ENCODE measurements around the gene CNTN1.

Gene CNTN1

DNA sequence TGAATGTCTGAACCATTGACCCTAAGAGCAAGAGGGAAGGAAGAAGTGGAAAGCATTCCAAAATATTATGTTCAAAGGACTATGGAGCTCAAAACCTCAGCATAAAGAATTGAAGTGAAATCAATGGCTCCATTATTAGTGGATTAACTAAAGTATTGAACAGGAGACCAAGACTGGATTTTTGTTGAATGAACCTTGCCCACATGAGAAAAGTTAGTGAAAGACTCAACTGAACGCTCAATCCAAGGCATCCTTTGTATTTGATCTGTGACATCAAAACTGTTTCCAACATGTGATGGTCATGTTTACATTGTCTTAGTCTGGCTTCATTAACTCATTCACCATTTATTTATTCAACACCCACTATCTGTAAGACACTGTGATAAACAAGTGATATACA is 161.0 kb downstream of the CNTN1 start:
- TF ChIP-seq, protein P1, sequence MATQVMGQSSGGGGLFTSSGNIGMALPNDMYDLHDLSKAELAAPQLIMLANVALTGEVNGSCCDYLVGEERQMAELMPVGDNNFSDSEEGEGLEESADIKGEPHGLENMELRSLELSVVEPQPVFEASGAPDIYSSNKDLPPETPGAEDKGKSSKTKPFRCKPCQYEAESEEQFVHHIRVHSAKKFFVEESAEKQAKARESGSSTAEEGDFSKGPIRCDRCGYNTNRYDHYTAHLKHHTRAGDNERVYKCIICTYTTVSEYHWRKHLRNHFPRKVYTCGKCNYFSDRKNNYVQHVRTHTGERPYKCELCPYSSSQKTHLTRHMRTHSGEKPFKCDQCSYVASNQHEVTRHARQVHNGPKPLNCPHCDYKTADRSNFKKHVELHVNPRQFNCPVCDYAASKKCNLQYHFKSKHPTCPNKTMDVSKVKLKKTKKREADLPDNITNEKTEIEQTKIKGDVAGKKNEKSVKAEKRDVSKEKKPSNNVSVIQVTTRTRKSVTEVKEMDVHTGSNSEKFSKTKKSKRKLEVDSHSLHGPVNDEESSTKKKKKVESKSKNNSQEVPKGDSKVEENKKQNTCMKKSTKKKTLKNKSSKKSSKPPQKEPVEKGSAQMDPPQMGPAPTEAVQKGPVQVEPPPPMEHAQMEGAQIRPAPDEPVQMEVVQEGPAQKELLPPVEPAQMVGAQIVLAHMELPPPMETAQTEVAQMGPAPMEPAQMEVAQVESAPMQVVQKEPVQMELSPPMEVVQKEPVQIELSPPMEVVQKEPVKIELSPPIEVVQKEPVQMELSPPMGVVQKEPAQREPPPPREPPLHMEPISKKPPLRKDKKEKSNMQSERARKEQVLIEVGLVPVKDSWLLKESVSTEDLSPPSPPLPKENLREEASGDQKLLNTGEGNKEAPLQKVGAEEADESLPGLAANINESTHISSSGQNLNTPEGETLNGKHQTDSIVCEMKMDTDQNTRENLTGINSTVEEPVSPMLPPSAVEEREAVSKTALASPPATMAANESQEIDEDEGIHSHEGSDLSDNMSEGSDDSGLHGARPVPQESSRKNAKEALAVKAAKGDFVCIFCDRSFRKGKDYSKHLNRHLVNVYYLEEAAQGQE (IDR thresholded peaks at IDR 0.05; ENCODE audit: insufficient read depth in 1 of 2, low read depth in 2 of 2, low read length in 2 of 2), result no peak
- TF ChIP-seq TAF1 (IDR thresholded peaks at IDR 0.05; ENCODE audit: borderline replicate concordance, insufficient read depth, low read length) (no peak), SIN3A (IDR thresholded peaks at IDR 0.05; ENCODE audit: borderline replicate concordance, insufficient read depth, low read length) (no peak), POLR2AphosphoS5 (IDR thresholded peaks at IDR 0.05; ENCODE audit: low read depth, low read length) (no peak), FOXP2 (optimal IDR thresholded peaks at IDR 0.05; ENCODE audit: borderline replicate concordance, extremely low read depth, extremely low read length, insufficient read depth) (no peak)

DNA sequence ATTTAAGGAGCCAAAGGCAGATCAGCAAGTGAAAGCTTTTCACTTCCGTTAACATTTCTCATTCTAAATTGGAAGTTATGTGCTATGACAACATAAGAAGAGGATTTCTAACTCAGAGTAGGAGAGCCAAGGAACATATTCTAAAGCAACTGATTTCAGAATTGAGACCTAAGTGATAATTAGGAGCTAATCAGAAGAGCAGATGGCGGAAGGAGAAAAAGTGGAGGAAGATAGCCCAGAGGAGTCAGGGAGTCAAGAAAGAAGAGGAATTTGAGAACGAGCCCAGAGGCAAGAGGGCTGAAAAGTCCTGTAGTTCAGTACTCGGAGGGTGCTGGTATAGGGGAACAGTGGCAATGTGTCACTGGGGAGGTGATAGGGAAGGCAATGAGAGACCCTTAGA is 162.4 kb downstream of the CNTN1 start:
- TF ChIP-seq TAF1 (IDR thresholded peaks at IDR 0.05; ENCODE audit: borderline replicate concordance, insufficient read depth, low read length) (no peak), FOXP2 (optimal IDR thresholded peaks at IDR 0.05; ENCODE audit: borderline replicate concordance, extremely low read depth, extremely low read length, insufficient read depth) (no peak), SIN3A (IDR thresholded peaks at IDR 0.05; ENCODE audit: borderline replicate concordance, insufficient read depth, low read length) (no peak)
- TF ChIP-seq, protein P1 (IDR thresholded peaks at IDR 0.05; ENCODE audit: insufficient read depth in 1 of 2, low read depth in 2 of 2, low read length in 2 of 2), result no peak

DNA sequence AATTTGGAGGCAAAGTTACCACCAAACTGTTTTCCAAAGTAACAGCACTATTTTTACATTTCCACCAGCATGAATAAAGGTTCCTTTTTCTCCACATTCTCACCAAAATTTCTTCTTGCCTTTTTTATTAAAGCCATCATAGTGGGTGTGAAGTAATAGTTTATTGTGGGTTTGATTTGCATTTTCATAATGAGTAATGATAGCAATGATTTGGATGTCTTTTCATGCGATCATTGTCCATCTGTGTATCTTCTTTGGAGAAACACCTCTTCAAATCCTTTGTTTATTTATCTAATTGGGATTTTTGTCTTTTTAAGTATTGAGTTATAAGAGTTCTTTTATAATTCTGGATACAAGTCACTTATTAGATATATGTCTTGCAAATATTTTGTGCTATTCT is 172.7 kb downstream of the CNTN1 start:
- TF ChIP-seq TAF1 (IDR thresholded peaks at IDR 0.05; ENCODE audit: borderline replicate concordance, insufficient read depth, low read length) (no peak), SIN3A (IDR thresholded peaks at IDR 0.05; ENCODE audit: borderline replicate concordance, insufficient read depth, low read length) (no peak), FOXP2 (optimal IDR thresholded peaks at IDR 0.05; ENCODE audit: borderline replicate concordance, extremely low read depth, extremely low read length, insufficient read depth) (no peak), POLR2AphosphoS5 (IDR thresholded peaks at IDR 0.05; ENCODE audit: low read depth, low read length) (no peak)
- TF ChIP-seq, protein P1 (IDR thresholded peaks at IDR 0.05; ENCODE audit: insufficient read depth in 1 of 2, low read depth in 2 of 2, low read length in 2 of 2), result no peak

DNA sequence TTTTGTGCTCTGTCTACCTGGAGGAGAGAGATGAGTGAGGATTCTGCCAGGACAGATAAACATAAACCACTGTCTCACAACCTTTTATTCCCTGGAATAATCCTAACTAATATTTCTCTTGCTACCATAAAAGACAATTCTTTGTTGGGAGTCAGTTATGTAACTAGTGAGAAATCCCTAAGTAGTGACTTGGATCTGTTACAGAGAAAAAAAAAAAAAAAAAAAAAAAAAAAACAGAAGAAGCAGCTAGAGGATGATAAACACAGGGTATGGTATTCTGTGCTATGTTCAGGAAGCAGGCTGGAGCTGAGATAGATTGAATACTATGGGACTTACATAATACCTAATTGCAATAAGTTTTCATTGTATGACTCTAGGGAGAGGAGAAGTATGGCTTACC is 178.7 kb downstream of the CNTN1 start:
- TF ChIP-seq TAF1 (IDR thresholded peaks at IDR 0.05; ENCODE audit: borderline replicate concordance, insufficient read depth, low read length), result no peak
- no peak for TF ChIP-seq POLR2AphosphoS5 (IDR thresholded peaks at IDR 0.05; ENCODE audit: low read depth, low read length)
- TF ChIP-seq SIN3A (IDR thresholded peaks at IDR 0.05; ENCODE audit: borderline replicate concordance, insufficient read depth, low read length), result no peak
- no peak for TF ChIP-seq FOXP2 (optimal IDR thresholded peaks at IDR 0.05; ENCODE audit: borderline replicate concordance, extremely low read depth, extremely low read length, insufficient read depth)

DNA sequence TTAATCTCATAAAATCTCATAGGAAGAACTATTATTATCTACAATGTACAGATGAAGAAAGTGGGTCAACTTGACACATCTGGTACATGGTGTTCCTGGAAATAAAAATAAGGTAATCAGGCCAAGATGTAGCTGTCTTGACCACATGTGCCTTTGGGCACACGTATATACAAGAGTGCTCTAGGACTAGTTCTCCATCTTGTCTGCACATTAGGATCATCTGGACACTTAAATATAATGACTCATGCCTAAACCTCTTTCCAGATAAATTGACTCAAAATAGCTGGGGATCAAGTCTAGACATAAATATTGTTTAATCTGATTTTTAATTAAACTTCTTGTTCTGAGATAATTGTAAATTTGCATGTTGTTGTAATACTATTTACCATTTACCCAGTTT is 182.6 kb downstream of the CNTN1 start:
- TF ChIP-seq TAF1 (IDR thresholded peaks at IDR 0.05; ENCODE audit: borderline replicate concordance, insufficient read depth, low read length) (no peak), POLR2AphosphoS5 (IDR thresholded peaks at IDR 0.05; ENCODE audit: low read depth, low read length) (no peak), FOXP2 (optimal IDR thresholded peaks at IDR 0.05; ENCODE audit: borderline replicate concordance, extremely low read depth, extremely low read length, insufficient read depth) (no peak), SIN3A (IDR thresholded peaks at IDR 0.05; ENCODE audit: borderline replicate concordance, insufficient read depth, low read length) (no peak)
- TF ChIP-seq, protein P1 (IDR thresholded peaks at IDR 0.05; ENCODE audit: insufficient read depth in 1 of 2, low read depth in 2 of 2, low read length in 2 of 2), result no peak

Data from PFSK-1 (cell line).